ENCODE data around the gene ZPBP2.

ZPBP2 gene

DNA sequence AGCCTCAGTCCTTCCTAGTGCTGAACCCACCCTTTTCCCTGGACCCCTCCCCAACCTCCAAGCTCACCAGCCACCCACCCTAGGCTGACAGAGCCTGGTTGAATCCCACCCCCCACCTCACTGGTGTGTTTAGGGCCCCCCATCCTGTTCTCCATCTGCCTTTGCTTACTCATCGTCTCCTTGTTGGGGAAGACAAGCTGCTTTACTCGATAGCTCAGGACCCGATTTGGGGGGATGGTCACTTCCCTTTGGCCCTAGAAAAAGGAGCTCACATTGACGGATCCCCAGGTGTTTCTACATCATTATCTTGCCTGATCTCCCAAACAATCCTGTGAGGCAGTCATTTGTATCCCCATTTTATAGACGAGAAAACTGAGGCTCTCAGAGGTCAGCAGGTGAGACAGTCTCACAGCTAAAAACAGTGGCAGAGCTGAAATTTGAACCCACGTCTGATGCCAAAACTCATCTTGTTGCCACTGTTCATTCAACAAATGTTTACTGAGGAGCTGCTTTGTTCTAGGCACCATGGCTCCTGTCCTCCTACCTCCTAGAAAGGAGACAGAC is 40.9 kb downstream of the ZPBP2 start:
- no peak for DNase-seq (ENCODE audit: low read depth, low spot score)

DNA sequence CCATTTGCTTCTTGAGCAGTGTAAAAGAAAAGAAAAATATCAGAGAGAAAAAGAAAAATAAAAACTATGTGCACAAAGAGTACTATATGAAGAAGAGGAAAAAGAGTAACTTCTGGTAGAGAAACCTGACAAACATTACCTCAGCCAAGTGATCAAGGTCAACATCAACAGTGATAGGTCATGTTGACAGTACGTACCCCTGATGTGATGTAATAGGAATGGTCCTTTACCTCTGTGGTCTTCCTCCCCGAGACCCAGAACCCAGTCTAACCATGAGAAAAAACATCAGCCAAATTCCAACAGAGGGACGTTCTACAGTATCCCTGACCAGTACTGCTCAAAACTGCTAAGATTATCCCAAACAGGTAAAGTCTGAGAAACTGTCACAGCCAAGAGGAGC is 46.0 kb downstream of the ZPBP2 start:
- no peak for DNase-seq (ENCODE audit: low read depth, low spot score)

DNA sequence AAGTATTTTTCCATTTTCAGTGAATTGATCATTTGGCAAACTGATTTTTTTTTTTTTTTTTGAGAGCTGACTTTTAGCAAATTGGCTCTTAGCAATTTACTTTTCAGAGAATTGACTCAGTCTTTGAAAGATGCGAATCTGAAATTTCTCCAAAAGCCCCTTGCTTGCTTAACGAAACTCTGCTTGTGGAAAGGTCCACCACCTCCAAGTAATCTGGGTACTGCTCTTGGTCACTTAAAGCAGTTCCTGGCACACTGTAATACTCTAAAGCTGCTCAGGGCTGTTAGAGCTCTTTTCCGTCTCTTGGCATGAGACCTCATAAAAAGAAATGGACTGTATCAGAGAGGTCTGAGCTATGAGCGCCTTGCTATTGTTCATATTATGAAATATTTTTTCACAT is 47.6 kb downstream of the ZPBP2 start:
- no peak for DNase-seq (ENCODE audit: low read depth, low spot score)

DNA sequence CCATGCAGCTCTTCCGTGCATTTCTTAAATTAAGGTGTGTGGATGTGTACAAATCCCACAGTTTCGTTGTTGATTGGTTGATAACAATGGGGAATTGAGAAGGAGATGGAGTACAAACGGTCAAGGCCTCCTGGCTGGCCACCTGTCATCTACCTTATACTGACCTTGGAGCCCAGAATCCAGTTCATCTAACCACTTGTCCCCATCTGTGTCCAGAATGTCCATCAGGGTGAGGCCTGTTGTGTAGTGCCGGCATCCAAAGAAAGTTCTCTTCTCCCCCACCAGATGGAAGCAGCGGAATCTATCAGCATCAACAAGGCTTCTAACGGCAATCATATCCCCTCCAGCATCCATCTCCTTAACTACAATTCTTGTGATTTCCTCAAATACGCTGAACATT is 48.9 kb downstream of the ZPBP2 start:
- no peak for DNase-seq (ENCODE audit: low read depth, low spot score)

DNA sequence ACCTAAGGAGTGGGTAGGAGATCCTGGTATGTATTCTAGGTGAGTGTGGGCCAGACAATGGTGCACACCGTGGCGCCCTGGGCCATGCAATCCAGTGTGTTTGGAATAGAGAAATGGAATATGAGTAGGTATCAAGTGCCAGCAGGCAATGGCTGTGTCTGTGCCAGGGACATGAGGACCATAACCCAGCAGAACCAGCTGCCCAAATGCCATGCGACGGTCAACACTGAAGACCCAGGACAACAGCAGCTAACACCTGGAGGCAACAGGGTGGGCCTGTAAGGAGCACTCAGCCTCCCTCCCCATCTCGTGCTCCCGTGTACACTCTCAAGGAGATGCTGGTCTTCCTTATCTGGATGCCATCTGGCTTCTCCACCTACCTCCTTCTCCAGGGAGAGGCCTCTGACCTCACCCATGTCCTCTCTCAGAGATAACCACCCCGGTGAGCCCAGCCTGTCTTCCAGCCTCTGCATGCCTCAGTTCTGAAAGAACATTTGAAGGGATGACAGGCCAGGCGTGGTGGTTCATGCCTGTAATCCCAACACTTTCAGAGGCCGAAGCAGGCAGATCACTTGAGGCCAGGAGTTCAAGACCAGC is 51.2 kb downstream of the ZPBP2 start:
- DNase-seq (ENCODE audit: low read depth, low spot score), result no peak

DNA sequence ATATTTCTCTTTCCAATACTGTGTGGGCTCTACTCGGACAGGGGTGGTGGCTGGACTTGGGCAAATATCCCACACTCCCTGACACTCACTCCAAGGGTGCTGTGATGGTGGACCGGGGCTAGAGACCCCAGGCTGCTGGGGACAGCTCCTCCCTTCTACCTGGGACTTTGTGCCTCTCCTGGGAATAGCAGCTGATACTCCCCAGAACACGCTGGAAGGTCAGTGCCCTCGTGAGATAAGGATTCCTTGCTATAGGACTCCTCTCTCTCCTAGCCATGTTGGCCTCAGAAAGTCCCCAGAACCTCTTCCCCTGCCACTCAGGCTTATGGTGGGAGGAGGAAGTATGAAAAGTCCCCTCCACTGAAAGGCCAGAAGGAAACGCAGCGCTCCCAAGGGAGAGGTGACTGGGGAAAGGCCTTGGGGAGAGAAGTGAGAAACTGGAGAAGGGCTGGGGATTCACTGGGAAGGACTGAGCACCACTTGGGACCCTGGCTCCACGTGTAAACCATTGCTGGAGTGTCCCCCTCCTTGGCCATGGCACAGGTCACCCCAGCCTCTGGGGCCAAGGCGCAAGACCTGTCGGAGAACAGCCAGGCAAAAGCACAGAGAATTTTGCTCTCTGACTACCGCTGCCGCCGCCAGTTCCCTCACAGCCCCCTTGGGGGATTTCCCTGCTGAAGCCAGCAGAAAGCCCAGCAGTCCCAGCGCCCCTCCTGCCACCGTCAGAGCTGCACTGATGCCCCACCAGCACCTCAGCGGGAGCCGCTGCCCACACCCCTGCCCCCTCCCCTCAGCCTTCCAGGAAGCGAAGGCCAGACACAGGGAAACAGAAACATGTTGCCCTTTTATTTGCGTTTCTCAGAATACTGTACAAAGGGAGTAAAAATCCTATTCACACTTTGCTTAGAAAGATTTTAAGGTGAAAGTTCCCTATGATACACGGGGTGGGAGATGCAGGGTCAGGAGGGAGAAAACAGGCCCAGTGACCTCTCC is 52.5 kb downstream of the ZPBP2 start:
- DNase-seq (ENCODE audit: low read depth, low spot score), result no peak

DNA sequence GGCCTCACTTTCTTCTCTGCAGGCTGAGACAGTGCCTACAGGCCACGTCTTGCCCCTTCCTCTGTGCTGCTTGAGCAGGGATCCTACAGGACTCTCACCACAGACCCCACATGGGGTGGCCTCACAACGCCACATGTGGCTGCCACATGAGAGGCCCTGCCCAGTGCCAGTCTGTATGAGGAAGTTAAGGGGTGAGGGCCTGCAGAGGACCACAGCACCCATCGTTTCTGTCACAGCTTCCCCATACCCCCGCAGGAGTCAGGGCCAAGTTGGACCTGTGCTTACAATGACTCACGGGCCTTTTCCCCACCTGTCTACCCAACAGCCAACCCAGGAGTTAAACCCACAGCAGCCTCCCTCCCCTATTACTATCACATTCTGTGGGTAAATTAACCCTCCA is 53.3 kb downstream of the ZPBP2 start:
- no peak for DNase-seq (ENCODE audit: low read depth, low spot score)

DNA sequence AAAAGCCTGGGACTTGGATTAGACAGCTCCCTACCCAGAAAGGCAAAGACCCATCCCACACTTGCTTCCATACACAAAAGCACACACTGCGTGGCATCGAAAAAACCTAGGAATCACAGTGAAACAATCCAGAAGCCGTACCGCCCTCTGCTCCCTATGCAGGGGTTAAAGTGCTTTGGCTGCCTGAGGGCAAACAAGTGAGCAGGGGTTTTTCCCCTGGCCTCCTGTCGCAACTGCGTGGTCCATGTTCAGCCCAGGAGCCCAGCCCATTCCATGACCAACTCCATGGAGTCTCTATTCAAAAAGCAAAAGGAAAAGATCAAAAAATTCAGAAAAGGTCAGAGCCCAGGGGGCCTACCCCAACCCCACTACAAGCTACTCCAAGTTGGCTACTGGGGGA is 54.0 kb downstream of the ZPBP2 start:
- DNase-seq (ENCODE audit: low read depth, low spot score), result no peak

DNA sequence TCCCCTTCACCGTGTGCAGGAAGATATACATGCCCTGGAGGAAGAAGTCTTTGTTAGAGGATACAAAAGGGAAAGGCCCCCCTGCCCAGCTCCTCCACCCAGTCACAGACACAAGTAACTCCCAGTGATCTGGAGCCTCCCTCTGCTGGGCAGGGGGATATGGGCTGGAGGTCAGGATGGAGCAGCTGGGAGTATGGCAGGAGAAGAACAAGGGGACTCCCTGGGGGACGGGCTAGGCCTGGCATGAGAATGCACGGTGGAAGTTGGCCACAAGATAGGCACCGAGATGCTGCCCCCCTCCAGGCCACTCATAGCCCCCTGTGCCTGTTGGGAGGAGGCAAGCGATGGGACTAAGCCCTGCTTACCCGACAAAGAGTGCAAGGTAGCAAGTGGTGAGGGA is 55.2 kb downstream of the ZPBP2 start:
- no peak for DNase-seq (ENCODE audit: low read depth, low spot score)

DNA sequence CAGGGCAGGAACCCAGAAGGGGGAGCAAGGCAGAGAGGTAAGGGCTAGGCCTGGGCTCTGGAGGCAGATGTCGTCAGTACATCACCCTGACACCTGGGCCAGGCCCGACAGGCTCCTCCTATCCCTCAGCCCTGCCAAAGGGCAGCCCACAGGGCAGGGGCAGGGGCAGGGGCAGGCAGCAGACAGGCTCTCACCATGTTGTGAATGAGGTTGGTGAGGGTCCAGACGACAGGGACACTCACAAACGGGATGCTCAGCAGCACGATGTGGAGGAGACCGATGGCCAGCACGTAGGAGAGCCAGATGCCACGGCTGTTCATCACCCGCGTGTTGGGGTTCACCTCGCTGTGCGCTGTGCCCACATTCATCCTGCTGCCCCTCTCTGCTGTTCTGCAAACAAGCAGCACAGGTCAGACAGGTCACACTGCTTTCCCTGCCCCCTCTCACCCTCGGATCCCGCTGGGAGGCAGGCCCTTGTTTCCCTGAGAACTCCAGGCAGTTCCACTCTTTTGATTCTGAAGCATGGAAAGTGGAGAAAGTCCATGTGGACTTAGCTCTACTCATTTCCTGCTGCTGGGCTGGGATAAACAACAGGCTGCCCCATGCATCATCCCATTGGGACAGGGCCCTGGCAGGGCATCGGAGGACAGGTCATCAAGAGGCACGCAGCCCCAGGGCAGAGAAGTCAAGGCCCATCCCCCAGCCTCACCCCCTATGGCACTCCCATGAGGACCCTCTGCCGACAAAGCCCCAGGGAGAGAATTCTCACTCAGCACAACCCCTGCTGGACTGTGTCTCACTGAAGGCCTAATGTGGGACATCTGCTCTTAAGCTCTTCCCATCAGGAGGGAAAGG is 56.1 kb downstream of the ZPBP2 start:
- DNase-seq (ENCODE audit: low read depth, low spot score), result no peak

DNA sequence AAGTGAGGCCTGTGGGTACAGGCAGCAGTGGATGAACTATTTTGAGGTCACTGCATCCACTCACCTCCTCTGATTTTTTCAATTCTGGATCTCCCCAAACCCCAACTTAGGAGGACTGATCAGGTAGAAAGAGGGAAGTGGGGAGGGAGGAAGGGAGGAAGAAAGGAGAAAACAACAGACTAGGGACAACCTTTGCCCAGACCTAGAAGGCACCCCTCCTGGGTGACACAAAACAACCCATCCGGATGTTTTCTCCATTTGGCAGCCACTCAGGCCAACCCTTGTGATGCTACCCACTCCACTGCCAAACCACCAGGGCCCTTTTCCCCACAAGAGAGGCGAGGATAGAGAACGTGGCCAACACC is 56.7 kb downstream of the ZPBP2 start:
- no peak for DNase-seq (ENCODE audit: low read depth, low spot score)

DNA sequence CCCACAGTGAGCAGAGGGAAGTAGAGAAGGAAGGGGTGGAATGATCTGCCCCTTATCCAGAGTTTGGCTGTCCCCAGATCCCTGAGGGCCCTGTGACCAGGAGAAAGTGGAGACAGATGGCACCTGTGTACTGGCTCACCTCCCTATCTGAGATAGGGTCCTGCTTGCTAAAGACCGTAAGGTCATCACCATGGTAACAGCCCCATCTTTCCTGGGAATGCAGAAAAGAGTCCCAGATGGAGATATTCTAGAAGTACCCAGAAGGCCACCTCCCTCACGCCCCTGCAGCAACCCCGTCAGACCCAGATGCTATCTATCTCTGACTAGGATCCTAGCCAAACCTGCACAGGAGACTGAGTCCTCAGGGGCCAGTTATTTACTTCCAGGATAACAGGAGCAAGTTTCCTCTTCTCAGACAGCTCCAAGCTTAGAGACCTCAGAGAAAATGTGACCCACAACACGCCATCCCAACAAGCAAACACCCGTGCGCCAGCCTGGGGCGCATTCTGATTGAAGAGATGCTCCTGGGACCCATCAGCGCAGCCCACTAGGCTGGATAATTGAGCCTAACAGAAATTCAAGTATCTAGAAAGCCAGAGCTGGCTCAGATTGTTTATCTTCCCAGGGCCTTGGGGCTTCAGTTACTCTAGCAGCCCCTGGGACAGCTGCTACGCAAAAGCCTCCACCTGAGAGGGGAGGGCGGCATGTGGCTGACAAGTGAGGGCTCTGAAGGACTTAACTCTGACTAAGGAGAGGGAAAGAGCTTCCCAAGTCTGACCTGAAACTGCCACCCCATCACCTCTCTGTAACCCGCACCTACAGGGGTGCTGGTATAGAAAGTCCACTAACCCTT is 57.5 kb downstream of the ZPBP2 start:
- no peak for DNase-seq (ENCODE audit: low read depth, low spot score)

DNA sequence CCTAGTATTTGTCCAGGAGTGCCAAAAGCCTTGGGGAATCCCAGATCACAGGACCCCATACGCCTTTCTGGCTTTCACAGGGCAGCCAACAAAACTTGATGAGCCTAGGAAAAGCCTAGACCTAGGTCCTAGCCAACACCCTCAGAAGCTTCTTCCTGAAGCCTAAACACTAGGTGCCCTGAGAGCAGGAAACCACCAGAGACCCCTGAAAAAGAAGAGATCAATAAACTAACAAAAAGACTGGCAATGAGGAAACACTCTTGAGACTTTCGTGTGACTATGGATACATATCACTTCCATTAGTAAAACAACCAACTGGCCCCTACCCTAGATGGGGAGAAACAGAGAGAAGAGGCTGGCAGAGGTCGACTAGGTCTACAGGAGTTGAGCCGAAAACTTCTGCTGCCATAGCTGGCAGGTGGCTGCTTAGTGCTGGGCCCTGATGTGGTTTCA is 58.2 kb downstream of the ZPBP2 start:
- no peak for DNase-seq (ENCODE audit: low read depth, low spot score)

DNA sequence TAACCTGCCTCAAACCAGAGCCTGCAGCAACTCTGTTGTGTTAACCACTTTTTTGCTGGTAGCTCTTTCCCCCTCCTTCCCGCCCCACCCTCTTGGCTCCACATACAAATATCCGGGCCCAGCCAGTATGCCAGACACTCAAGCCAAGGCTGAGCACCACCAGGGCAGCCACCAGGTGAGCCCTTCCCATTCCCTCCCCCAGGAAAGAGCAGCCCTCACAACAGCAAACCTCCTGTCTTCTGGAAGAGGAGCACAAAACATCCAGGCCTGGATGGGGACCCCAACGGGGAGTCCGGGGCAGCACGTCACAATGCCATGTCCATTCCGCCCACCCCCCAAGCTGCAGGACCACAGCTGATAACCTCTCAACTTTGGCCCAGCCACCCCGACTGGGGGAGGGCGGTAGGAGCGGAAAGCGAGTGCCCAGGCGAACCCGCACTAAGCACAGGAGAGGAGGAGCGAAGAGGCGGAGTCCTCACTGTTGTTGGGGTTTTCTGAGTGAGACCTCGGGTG is 58.6 kb downstream of the ZPBP2 start:
- no peak for DNase-seq (ENCODE audit: low read depth, low spot score)

Data from smooth muscle cell of the brain vasculature (primary cell).